ENCODE measurements around the gene SGMS1. TPM values are rescaled to one million over a fixed set of nuclear protein-coding genes. Genes with fewer than 3 reads are reported as not detected.

Gene SGMS1
- polyA plus RNA-seq, 1 experiment: 21.1 TPM

- Histone ChIP-seq H3K27me3 (ENCODE audit: control insufficient read depth, insufficient read depth, low read length) (no peaks in the 10 kb centered on the region), H3K36me3 (ENCODE audit: control insufficient read depth, insufficient read depth, low read length) (no peaks in the 10 kb centered on the region; the same call in 1 of the 2 replicates), H3K4me3 (ENCODE audit: low read depth, low read length) (no peak overlapping the region)
- CTCF ChIA-PET: interaction anchor here (0.7 to 1.0 kb wide), 2 partner anchors 14 to 16 kb away, joined by 3 read pairs; no protein-coding TSS in a partner anchor
- TF ChIP-seq CTCF (IDR thresholded peaks at IDR 0.05; ENCODE audit: insufficient read depth, low read depth, low read length): no peak
- no peak for DNase-seq (ENCODE audit: low read depth)
- POLR2A ChIA-PET: no interaction called here
These were observed 44.8 kb downstream of the SGMS1 start for GRCh38 chr10:50578949-50579348.

GRCh38 chr10:50577681-50578350 lies 45.9 kb downstream of the SGMS1 start:
- Histone ChIP-seq H3K27me3 (ENCODE audit: control insufficient read depth, insufficient read depth, low read length) (no peaks in the 10 kb centered on the region), H3K4me3 (ENCODE audit: low read depth, low read length) (no peak overlapping the region), H3K36me3 (ENCODE audit: control insufficient read depth, insufficient read depth, low read length) (no peaks in the 10 kb centered on the region; the same call in 1 of the 2 replicates)
- no peak for TF ChIP-seq CTCF (IDR thresholded peaks at IDR 0.05; ENCODE audit: insufficient read depth, low read depth, low read length)
- no peak for DNase-seq (ENCODE audit: low read depth)
- CTCF ChIA-PET: interaction anchor here (0.6 to 2.0 kb wide), 8 partner anchors 8 to 81 kb away, joined by 3 to 6 read pairs (median 3); no protein-coding TSS in a partner anchor
- POLR2A ChIA-PET: no interaction called here

- Histone ChIP-seq H3K27me3 (ENCODE audit: control insufficient read depth, insufficient read depth, low read length) (no peaks in the 10 kb centered on the region), H3K36me3 (ENCODE audit: control insufficient read depth, insufficient read depth, low read length) (no peaks in the 10 kb centered on the region; the same call in 1 of the 2 replicates), H3K4me3 (ENCODE audit: low read depth, low read length) (no peak overlapping the region)
- TF ChIP-seq CTCF (IDR thresholded peaks at IDR 0.05; ENCODE audit: insufficient read depth, low read depth, low read length): no peak
- CTCF ChIA-PET: interaction anchor here (0.6 to 2.0 kb wide), 6 partner anchors 8 to 305 kb away, joined by 3 to 6 read pairs (median 4); no protein-coding TSS in a partner anchor
- POLR2A ChIA-PET: no interaction called here
- no peak for DNase-seq (ENCODE audit: low read depth)
These were observed 46.7 kb downstream of the SGMS1 start for GRCh38 chr10:50577010-50577409.

GRCh38 chr10:50576245-50576815 lies 47.4 kb downstream of the SGMS1 start:
- TF ChIP-seq CTCF (IDR thresholded peaks at IDR 0.05; ENCODE audit: insufficient read depth, low read depth, low read length): no peak
- H3K36me3 ChIP-seq (ENCODE audit: control insufficient read depth, insufficient read depth, low read length): no peaks in the 10 kb centered on the region; the same call in 1 of the 2 replicates
- H3K27me3 ChIP-seq (ENCODE audit: control insufficient read depth, insufficient read depth, low read length): no peaks in the 10 kb centered on the region
- CTCF ChIA-PET: interaction anchor here (0.6 to 1.9 kb wide), 5 partner anchors 9 to 304 kb away, joined by 3 to 5 read pairs (median 3); no protein-coding TSS in a partner anchor
- no peak for DNase-seq (ENCODE audit: low read depth)
- POLR2A ChIA-PET: no interaction called here
- H3K4me3 ChIP-seq (ENCODE audit: low read depth, low read length): no peak overlapping the region

- no peak overlapping the region for H3K4me3 ChIP-seq (ENCODE audit: low read depth, low read length)
- no peak for DNase-seq (ENCODE audit: low read depth)
- no peaks in the 10 kb centered on the region for H3K27me3 ChIP-seq (ENCODE audit: control insufficient read depth, insufficient read depth, low read length)
- ChIA-PET CTCF (interaction anchor here (0.7 to 1.1 kb wide), 3 partner anchors 10 to 180 kb away, joined by 3 read pairs; no protein-coding TSS in a partner anchor), POLR2A (no interaction called here)
- TF ChIP-seq CTCF (IDR thresholded peaks at IDR 0.05; ENCODE audit: insufficient read depth, low read depth, low read length): no peak
- H3K36me3 ChIP-seq (ENCODE audit: control insufficient read depth, insufficient read depth, low read length): no peaks in the 10 kb centered on the region
These were observed 48.1 kb downstream of the SGMS1 start for GRCh38 chr10:50575477-50576244.
